Immature natural killer cell (primary cell): ENCODE data around the gene LOXL3. TPM values are rescaled to one million over a fixed set of nuclear protein-coding genes. Genes with fewer than 3 reads are reported as not detected.
A peak's percentile ranks its signal among the peaks of the same experiment; 100 is the strongest.
"Not testable (repeated sequence)": the region's sequence is repeated elsewhere in the genome, so short reads cannot be mapped to it uniquely, and the experiment has no call there.

Source experiments
- DNase-seq, 3 donors: peaks; one replicate each; pipeline ENCODE4 v3.0.0; 2022; ENCODE audit warnings: mixed read lengths in 1 of 3
- H3K27ac Mint-ChIP-seq, 6 donors: one replicate each; pipeline ENCODE4 v1.8.0; 2020; ENCODE audit warnings: mixed read lengths in 6 of 6, mild to moderate bottlenecking in 5 of 6, inconsistent platforms in 4 of 6, moderate library complexity in 3 of 6
- H3K27me3 Mint-ChIP-seq, 3 donors: one replicate each; pipeline ENCODE4 v1.8.0; 2020 to 2021; ENCODE audit warnings: low read depth in 3 of 3, mild to moderate bottlenecking in 3 of 3, mixed read lengths in 3 of 3, moderate library complexity in 3 of 3, inconsistent platforms in 1 of 3
- H3K36me3 Mint-ChIP-seq, 3 donors: one replicate each; pipeline ENCODE4 v1.8.0; 2020; ENCODE audit warnings: mixed read lengths in 3 of 3, inconsistent platforms in 2 of 3, mild to moderate bottlenecking in 2 of 3
- H3K4me1 Mint-ChIP-seq, 2 donors: one replicate each; pipeline ENCODE4 v1.8.0; 2020; ENCODE audit warnings: inconsistent platforms in 2 of 2, mild to moderate bottlenecking in 2 of 2, mixed read lengths in 2 of 2, moderate library complexity in 1 of 2
- H3K4me3 Mint-ChIP-seq, 5 donors: one replicate each; pipeline ENCODE4 v1.8.0; 2020; ENCODE audit warnings: mild to moderate bottlenecking in 5 of 5, mixed read lengths in 5 of 5, inconsistent platforms in 3 of 5, moderate library complexity in 3 of 5
- H3K9me3 Mint-ChIP-seq, 6 donors: one replicate each; pipeline ENCODE4 v1.8.0; 2020; ENCODE audit warnings: mild to moderate bottlenecking in 6 of 6, mixed read lengths in 6 of 6, inconsistent platforms in 4 of 6, moderate library complexity in 3 of 6
- polyA plus RNA-seq, 3 donors: library from polyadenylated mRNA; unstranded; fragments of 300-500 nt; fragmentation: Illumina TruSeq; gene quantifications; one replicate each; pipeline ENCODE4 v1.2.3, GENCODE V29; 2021

The LOXL3 gene
- polyA plus RNA-seq, 3 donors from 2014 or later = 0.19 to 0.22 TPM; not detected in 1

DNA sequence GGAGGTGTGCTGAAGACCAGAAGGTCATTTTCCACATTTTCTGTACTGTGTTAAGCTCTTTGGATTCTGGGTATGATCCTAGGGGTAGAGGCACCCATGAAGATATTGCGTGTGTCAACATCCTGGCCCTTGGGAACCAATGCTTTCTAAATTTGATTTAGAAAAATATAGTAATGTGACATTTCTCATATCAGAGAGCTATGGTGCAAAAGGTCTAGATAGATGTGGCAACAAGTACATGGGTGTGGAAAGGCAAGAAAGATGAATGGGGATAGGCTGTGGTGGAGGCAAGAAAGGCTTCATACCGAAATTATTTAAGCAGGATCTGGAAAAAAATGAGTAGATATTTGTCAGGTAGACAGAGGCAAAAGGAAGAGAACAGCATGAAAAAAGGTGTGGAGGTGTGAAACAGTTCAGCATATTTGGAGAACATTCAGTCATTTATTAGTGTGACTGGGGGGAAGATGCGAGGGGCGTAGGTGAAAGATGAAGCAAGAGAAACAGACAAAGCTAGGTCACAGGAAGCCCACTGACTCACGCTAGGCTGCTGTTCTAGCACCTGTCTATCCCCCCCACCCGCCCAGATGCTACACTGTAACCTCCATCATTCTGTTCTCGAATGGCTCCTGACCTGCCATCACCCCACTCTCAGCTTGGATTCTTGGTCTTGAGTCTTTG is 12.5 kb upstream of the LOXL3 start:
- Mint-ChIP-seq H3K36me3 (no peaks in the 10 kb centered on the region), H3K4me3 (no peak overlapping the region), H3K9me3 (no peaks in the 10 kb centered on the region), H3K4me1 (peaks cover 0 to 1% of the 10 kb centered on the region in 2 donors), H3K27ac (no peak overlapping the region), H3K27me3 (peaks cover 7 to 20% (median 13%) of the 10 kb centered on the region in 3 donors)
- DNase-seq = no peak

DNA sequence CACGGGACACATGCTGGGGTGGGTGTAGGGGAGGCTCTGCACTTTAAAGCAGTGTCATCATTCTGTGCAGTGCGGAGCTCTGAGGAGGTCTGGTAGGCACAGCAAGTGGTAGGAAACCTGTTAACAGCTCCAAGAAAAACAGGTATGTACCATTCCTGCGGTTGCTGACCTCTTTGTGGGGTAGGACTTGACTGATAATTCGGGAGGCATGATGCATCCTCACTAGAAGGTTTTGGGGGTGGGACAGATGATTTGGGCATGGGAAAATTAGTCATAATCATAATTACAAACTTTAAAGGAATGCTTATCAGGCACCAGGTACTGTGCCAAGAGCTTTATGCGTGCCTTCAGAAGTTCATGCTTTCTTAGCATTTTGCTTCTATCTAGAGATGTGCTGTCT is 10.5 kb upstream of the LOXL3 start:
- H3K9me3 Mint-ChIP-seq = no peaks in the 10 kb centered on the region
- no peaks in the 10 kb centered on the region for H3K36me3 Mint-ChIP-seq
- no peak overlapping the region for H3K27ac Mint-ChIP-seq
- peaks cover 4 to 6% of the 10 kb centered on the region in 2 donors for H3K4me1 Mint-ChIP-seq
- no peak overlapping the region for H3K4me3 Mint-ChIP-seq
- H3K27me3 Mint-ChIP-seq = peaks cover 9 to 23% (median 13%) of the 10 kb centered on the region in 3 donors
- no peak for DNase-seq

DNA sequence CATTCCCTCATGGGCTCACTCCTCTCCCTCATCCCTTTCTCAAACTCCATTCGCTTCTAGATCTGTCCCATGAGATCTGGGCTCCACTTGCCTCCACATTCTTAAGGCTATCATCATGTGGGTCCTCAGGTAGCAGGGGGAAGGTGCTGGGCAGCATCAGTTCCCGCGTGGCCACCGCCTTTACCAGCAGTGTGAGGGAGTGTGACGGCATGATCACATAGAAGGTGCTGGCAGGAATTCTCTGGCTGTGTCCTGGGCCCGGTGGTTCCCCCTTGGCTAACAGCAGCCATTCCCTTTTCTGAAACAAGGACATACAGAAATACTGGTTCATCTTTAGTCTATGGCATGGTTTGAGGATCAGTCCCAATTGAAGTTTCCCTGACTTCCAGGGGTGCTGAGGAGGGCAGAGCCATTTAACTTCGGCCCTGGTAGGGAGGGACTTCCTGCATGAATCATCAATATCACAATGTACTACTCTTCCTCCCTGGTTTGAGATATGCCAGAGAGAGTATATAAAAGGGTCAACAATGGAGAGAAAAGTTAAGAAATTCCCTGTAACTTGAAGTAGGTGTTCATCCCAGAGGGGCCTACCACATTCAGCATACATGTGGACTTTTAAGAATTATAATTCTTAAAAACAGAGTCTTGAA is 8.5 kb upstream of the LOXL3 start:
- Mint-ChIP-seq H3K4me1 (peaks cover 4 to 6% of the 10 kb centered on the region in 2 donors), H3K27me3 (peaks cover 4 to 23% (median 10%) of the 10 kb centered on the region in 3 donors), H3K27ac (no peak overlapping the region), H3K9me3 (no peaks in the 10 kb centered on the region), H3K4me3 (no peak overlapping the region), H3K36me3 (no peaks in the 10 kb centered on the region)
- no peak for DNase-seq

DNA sequence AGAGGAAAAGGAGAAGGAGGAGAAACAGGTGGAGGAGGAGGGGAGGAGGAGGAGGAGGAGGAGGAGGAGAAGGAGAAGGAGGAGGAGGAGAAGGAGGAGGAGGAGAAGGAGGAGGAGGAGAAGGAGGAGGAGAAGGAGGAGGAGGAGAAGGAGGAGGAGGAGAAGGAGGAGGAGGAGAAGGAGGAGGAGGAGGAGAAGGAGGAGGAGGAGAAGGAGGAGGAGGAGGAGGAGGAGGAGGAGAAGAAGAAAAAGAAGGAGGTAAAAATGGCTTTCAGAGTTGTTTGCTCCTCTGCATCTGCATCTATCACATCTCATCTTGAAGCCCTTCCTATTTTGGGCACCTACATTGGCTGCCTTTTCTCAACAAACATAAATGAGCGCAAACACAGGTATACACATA is 7.3 kb upstream of the LOXL3 start:
- not testable (repeated sequence) for H3K9me3 Mint-ChIP-seq, H3K27ac Mint-ChIP-seq, H3K4me1 Mint-ChIP-seq, H3K36me3 Mint-ChIP-seq, DNase-seq, H3K4me3 Mint-ChIP-seq
- H3K27me3 Mint-ChIP-seq = peaks cover 1 to 24% (median 8%) of the 10 kb centered on the region in 3 donors

DNA sequence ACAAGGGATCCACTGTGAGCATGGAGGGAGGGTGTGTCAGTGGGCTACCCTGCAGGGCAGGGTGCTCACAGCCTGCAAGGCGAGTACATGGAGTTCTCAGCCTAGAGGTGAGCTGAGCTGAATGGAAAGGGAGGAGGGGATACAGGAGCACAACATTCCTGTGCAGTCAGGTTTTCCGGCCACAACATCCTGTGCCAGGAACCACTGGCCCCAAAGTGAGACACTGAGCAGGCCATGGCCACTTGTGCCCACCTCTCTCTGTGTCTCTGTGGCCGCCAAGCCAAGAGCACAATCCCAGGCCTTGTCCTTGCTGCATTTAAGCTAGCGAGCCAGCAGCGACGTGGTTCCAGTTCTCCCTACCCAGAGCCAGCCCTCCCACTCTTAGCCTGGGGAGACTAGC is 6.8 kb upstream of the LOXL3 start:
- peaks cover 1 to 25% (median 5%) of the 10 kb centered on the region in 3 donors for H3K27me3 Mint-ChIP-seq
- H3K27ac Mint-ChIP-seq = no peak overlapping the region
- H3K9me3 Mint-ChIP-seq = no peaks in the 10 kb centered on the region
- DNase-seq = no peak
- peaks cover 11 to 14% of the 10 kb centered on the region in 2 donors for H3K4me1 Mint-ChIP-seq
- H3K36me3 Mint-ChIP-seq = no peaks in the 10 kb centered on the region
- no peak overlapping the region for H3K4me3 Mint-ChIP-seq

DNA sequence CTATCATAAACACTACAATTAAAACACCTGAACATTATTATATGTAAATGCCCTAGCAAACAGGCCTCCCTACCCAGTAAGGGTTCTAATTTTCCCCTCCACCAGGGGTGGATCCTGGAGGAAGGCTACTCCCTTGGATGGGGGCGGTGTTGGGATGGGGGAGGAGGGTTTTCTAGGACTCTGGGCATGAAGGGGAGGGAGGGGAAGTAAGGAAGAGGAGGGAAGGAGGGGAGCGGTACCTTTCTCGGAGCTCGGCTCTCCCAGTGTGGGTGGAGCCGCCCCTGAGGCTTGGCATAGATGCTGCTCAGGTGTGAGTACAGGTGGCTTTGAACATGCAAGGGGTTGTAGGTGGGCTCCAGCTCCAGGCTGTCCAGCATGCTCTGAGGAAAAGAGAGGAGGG is 6.2 kb upstream of the LOXL3 start:
- peaks cover 1 to 30% (median 10%) of the 10 kb centered on the region in 3 donors for H3K27me3 Mint-ChIP-seq
- peak overlapping the region in 1 of 6 donors; percentile 5 for H3K27ac Mint-ChIP-seq

DNA sequence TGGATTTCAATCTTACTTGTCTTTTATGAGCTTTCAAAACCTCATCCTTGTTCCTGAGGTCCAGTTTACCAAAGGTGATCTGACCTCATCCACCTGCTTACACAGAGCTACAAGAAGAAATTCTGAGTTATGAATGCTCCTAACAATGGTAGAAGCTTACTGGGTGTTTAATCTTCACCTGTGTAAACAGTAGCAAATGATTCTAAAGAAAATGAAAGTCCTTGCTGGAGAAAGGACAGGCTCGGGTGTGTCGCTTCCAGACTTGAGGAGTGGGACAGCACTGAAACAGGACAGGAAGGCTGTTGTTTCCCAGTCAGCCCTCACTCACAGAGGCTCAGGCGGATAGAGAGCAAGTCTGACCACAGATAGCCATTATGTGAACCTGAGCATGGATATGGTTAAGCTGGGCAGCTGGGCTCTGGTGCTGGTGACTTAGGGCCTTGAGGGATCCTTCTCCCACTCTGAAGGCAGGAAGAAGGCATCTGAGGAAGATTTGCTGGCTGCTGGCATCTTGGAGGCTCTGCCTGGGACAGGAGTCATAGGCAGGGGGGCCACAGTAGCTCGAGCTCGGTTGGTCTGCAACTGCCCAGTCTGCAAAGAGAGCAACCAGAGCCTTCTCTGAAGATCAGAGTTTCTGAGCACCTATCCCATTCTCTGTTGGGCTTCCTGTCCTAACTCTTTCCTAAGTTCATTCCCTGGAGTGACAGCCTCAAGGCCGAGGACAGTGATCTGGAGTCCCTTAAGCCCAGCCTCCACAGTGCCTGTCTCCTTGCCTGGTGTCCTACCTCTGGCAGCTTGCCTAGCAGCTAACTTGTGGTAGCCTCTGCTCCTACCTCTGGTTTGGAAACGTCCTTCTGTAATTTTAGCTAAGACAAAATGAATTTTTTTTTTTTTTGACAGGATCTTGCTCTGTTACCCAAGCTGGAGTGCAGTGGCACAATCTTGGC is 4.8 kb upstream of the LOXL3 start:
- H3K27me3 Mint-ChIP-seq = peaks cover 4 to 29% (median 15%) of the 10 kb centered on the region in 3 donors
- DNase-seq = no peak
- peak overlapping the region in 2 of 6 donors; percentile 10 to 43 for H3K27ac Mint-ChIP-seq
- peaks cover 20 to 21% of the 10 kb centered on the region in 2 donors for H3K4me1 Mint-ChIP-seq
- H3K4me3 Mint-ChIP-seq = no peak overlapping the region
- no peaks in the 10 kb centered on the region for H3K9me3 Mint-ChIP-seq
- no peaks in the 10 kb centered on the region for H3K36me3 Mint-ChIP-seq

More for the DNA sequence above, 6.2 kb upstream of the LOXL3 start:
- peaks cover 17 to 20% of the 10 kb centered on the region in 2 donors for H3K4me1 Mint-ChIP-seq
- H3K4me3 Mint-ChIP-seq = no peak overlapping the region
- DNase-seq = no peak
- no peaks in the 10 kb centered on the region for H3K36me3 Mint-ChIP-seq
- no peaks in the 10 kb centered on the region for H3K9me3 Mint-ChIP-seq

DNA sequence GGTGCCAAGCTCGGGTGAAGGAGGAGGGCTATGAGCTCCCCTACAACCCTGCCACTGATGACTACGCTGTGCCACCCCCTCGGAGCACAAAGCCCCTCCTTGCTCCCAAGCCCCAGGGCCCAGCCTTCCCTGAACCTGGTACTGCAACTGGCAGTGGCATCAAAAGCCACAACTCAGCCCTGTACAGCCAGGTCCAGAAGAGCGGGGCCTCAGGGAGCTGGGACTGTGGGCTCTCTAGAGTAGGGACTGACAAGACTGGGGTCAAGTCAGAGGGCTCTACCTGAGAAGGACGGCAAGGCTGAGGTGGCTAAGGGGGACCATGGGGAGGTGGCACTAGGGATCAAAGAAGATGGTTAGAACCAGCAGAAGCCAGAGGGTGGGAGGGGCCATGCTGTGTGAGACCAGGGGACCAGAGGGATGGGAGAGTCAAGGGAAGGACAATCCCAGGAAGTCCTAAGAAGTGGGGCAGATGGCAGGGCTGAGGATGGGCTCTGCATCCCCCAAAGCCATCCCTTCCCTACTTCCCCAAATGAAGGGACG is 3.2 kb upstream of the LOXL3 start:
- H3K4me1 Mint-ChIP-seq = peaks cover 20 to 22% of the 10 kb centered on the region in 2 donors
- DNase-seq = no peak
- H3K27me3 Mint-ChIP-seq = peaks cover 4 to 26% (median 23%) of the 10 kb centered on the region in 3 donors
- H3K4me3 Mint-ChIP-seq = peak overlapping the region in 3 of 5 donors; percentile 5 to 95 (median 46)
- H3K9me3 Mint-ChIP-seq = no peaks in the 10 kb centered on the region
- peak overlapping the region in 4 of 6 donors; percentile 32 to 78 (median 54) for H3K27ac Mint-ChIP-seq
- no peaks in the 10 kb centered on the region for H3K36me3 Mint-ChIP-seq

DNA sequence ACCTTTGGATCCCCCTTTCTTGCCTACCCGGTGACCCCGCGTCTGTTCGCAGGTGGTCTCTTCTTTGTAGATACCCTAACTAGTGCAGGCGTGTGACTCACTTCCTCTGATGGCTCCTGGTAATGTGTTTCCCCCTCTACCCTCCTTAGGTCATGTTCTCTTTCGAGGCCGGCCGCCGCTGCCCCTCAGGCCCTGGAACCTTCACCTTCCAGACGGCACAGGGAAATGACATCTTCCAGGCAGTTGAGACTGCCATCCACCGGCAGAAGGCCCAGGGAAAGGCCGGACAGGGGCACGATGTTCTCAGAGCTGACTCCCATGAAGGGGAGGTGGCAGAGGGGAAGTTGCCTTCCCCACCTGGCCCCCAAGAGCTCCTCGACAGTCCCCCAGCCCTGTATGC is 2.4 kb upstream of the LOXL3 start:
- Mint-ChIP-seq H3K9me3 (no peaks in the 10 kb centered on the region), H3K36me3 (no peaks in the 10 kb centered on the region), H3K27ac (peak overlapping the region; percentile 57 to 93 (median 79)), H3K27me3 (peaks cover 4 to 29% (median 27%) of the 10 kb centered on the region in 3 donors), H3K4me3 (peak overlapping the region; percentile 95 to 97 (median 96)), H3K4me1 (peaks cover 20 to 22% of the 10 kb centered on the region in 2 donors)
- no peak for DNase-seq

- H3K36me3 Mint-ChIP-seq = no peaks in the 10 kb centered on the region
- H3K4me1 Mint-ChIP-seq = peaks cover 20 to 22% of the 10 kb centered on the region in 2 donors
- H3K27me3 Mint-ChIP-seq = peaks cover 4 to 29% (median 29%) of the 10 kb centered on the region in 3 donors
- H3K4me3 Mint-ChIP-seq = peak overlapping the region; percentile 95 to 97 (median 96)
- no peaks in the 10 kb centered on the region for H3K9me3 Mint-ChIP-seq
- DNase-seq = no peak
- peak overlapping the region; percentile 86 to 96 (median 92) for H3K27ac Mint-ChIP-seq
Observed at GRCh38 chr2:74555610-74556103, 1.9 kb upstream of the LOXL3 start.

- Mint-ChIP-seq H3K4me1 (peaks cover 15 to 19% of the 10 kb centered on the region in 2 donors), H3K9me3 (no peaks in the 10 kb centered on the region), H3K27me3 (peaks cover 7 to 32% (median 30%) of the 10 kb centered on the region in 3 donors), H3K27ac (peak overlapping the region; percentile 86 to 96 (median 92)), H3K4me3 (peak overlapping the region; percentile 95 to 97 (median 96)), H3K36me3 (no peaks in the 10 kb centered on the region)
- peak; percentile 46 to 52 (median 50) for DNase-seq
Observed at GRCh38 chr2:74554820-74555531, 1.2 kb upstream of the LOXL3 start.

- Mint-ChIP-seq H3K4me3 (peak overlapping the region; percentile 71 to 81 (median 76)), H3K27me3 (peaks cover 11 to 40% (median 36%) of the 10 kb centered on the region in 3 donors), H3K36me3 (no peaks in the 10 kb centered on the region), H3K27ac (peak overlapping the region; percentile 42 to 92 (median 79)), H3K9me3 (no peaks in the 10 kb centered on the region), H3K4me1 (peaks cover 18 to 22% of the 10 kb centered on the region in 2 donors)
- no peak for DNase-seq
Observed at GRCh38 chr2:74552914-74553811, 579 bp downstream of the LOXL3 start.
